ENCODE measurements around the gene MAP3K20. TPM values are rescaled to one million over a fixed set of nuclear protein-coding genes. Genes with fewer than 3 reads are reported as not detected.

Gene MAP3K20
- polyA plus RNA-seq, 1 of the 3 experiments (the other 2 are of a cell fraction), result 8.5 TPM

GRCh38 chr2:173064151-173064805 is 11.4 kb upstream of the MAP3K20 start (continued):
- TF ChIP-seq USF2 (IDR thresholded peaks at IDR 0.05; ENCODE audit: borderline replicate concordance, low read depth, low read length), result no peak
- TF ChIP-seq SIN3A (IDR thresholded peaks at IDR 0.05; ENCODE audit: borderline replicate concordance, low read depth, low read length), result no peak

GRCh38 chr2:173066887-173067676 is 8.6 kb upstream of the MAP3K20 start:
- Histone ChIP-seq H3K4me2 (no peak overlapping the region), H2AFZ (ENCODE audit: low read depth) (no peak overlapping the region), H3K27me3 (ENCODE audit: insufficient read depth) (no peaks in the 10 kb centered on the region), H3K9me2 (no peaks in the 10 kb centered on the region), H3F3A (replicated peaks; ENCODE audit: insufficient read depth) (no peaks in the 10 kb centered on the region), H3K4me3 (ENCODE audit: low read depth in 2 of 2, low read length in 1 of 2) (no peak overlapping the region), H3K79me2 (ENCODE audit: insufficient read depth) (no peaks in the 10 kb centered on the region), H3K9ac (no peak overlapping the region), H3K9me3 (no peaks in the 10 kb centered on the region), H3K27ac (ENCODE audit: low read depth in 2 of 2, low read length in 1 of 2) (no peak overlapping the region), H3K36me3 (replicated peaks in 1 of 2; ENCODE audit: control insufficient read depth in 1 of 2, insufficient read depth in 2 of 2, low read length in 1 of 2) (no peaks in the 10 kb centered on the region), H3K4me1 (ENCODE audit: control insufficient read depth in 1 of 2, insufficient read depth in 2 of 2, low read depth in 1 of 2, low read length in 1 of 2) (no peaks in the 10 kb centered on the region), H4K20me1 (ENCODE audit: insufficient read depth) (no peaks in the 10 kb centered on the region)
- no peak for TF ChIP-seq YY1 (IDR thresholded peaks at IDR 0.05; ENCODE audit: low read depth)
- no peak for TF ChIP-seq MAX (IDR thresholded peaks at IDR 0.05; ENCODE audit: low read depth)
- no peak for TF ChIP-seq FOXJ3 (CRISPR knock-in tag; IDR thresholded peaks at IDR 0.05)
- TF ChIP-seq JUND (IDR thresholded peaks at IDR 0.05), result no peak
- no peak for TF ChIP-seq NRF1 (IDR thresholded peaks at IDR 0.05; ENCODE audit: low read depth, low read length)
- TF ChIP-seq ZBTB33 (IDR thresholded peaks at IDR 0.05; ENCODE audit: borderline replicate concordance, low read depth), result no peak
- no peak for TF ChIP-seq IRF3 (IDR thresholded peaks at IDR 0.05; ENCODE audit: low read depth, low read length)
- no peak for TF ChIP-seq RAD21 (IDR thresholded peaks at IDR 0.05; ENCODE audit: low read length)
- no peak for TF ChIP-seq MEF2A (IDR thresholded peaks at IDR 0.05; ENCODE audit: borderline replicate concordance, low read depth)
- no peak for TF ChIP-seq TEAD4 (IDR thresholded peaks at IDR 0.05; ENCODE audit: borderline replicate concordance, insufficient read depth)
- TF ChIP-seq EZH2phosphoT487 (IDR thresholded peaks at IDR 0.05; ENCODE audit: borderline replicate concordance, low read depth), result no peak
- TF ChIP-seq REST (IDR thresholded peaks at IDR 0.05; ENCODE audit: low read depth, low read length), result no peak
- TF ChIP-seq CHD2 (IDR thresholded peaks at IDR 0.05; ENCODE audit: low read length, partially characterized antibody), result no peak
- WGBS (ENCODE audit: low lambda C conversion rate), result 85% methylated on average over 6 of the region's 6 CpGs
- CTCF ChIA-PET, result interaction anchor here (2.7 kb wide), 1 partner anchor 12 kb away, joined by 5 read pairs; no protein-coding TSS in a partner anchor
- POLR2A ChIA-PET, result no interaction called here
- no peak for DNase-seq

Data from SK-N-SH (cell line).